ENCODE results near the gene ADPRS.

- TF ChIP-seq POLR2A (IDR thresholded peaks at IDR 0.05) = no peak
- TF ChIP-seq CTCF (IDR thresholded peaks at IDR 0.05) = no peak
- TF ChIP-seq EP300 (IDR thresholded peaks at IDR 0.05) = no peak
These were observed 36.9 kb upstream of the ADPRS start for GRCh38 chr1:36051821-36052220.
